ENCODE results near the gene LRMDA. TPM values are rescaled to one million over a fixed set of nuclear protein-coding genes. Genes with fewer than 3 reads are reported as not detected.

The LRMDA gene
- total and polyA plus RNA-seq, 10 of the 15 experiments (the other 5 are each of a cell fraction or from before 2014, with no cell fraction given) = 0.07 to 0.54 (median 0.29) TPM; not detected in 4

- no peak overlapping the region for H3K4me2 ChIP-seq (ENCODE audit: control insufficient read depth, insufficient read depth)
- SMC1A ChIA-PET (ENCODE audit: uncharacterized antibody, unreplicated experiment) = no interaction called here
- no peak for FAIRE-seq
- no peak for DNase-seq (ENCODE audit: low read depth, low spot score)
- H3K4me1 ChIP-seq (ENCODE audit: control insufficient read depth, insufficient read depth, low read length) = no peaks in the 10 kb centered on the region
- H3K27me3 ChIP-seq (replicated peaks in 1 of 2; ENCODE audit: control insufficient read depth in 2 of 2, insufficient read depth in 2 of 2, low read length in 1 of 2) = no peaks in the 10 kb centered on the region
- TF ChIP-seq ZBTB11 (CRISPR knock-in tag; IDR thresholded peaks at IDR 0.05) = no peak
- TF ChIP-seq SKIL (IDR thresholded peaks at IDR 0.05; ENCODE audit: low read depth, poor library complexity, severe bottlenecking) = no peak
- no peak for TF ChIP-seq ELK1 (IDR thresholded peaks at IDR 0.05; ENCODE audit: low read depth, low read length)
- no peak for TF ChIP-seq PBX3 (IDR thresholded peaks at IDR 0.05; ENCODE audit: insufficient replicate concordance, low read depth, low read length)
- no peak for TF ChIP-seq ZNF207 (IDR thresholded peaks at IDR 0.05; ENCODE audit: borderline replicate concordance)
- TF ChIP-seq BCL3 (IDR thresholded peaks at IDR 0.05; ENCODE audit: borderline replicate concordance, insufficient read depth, low read depth, low read length, poor library complexity, severe bottlenecking) = no peak
- no peak for TF ChIP-seq ATF3 (IDR thresholded peaks at IDR 0.05; ENCODE audit: borderline replicate concordance, extremely low read depth, low read depth, low read length)
- no peak for TF ChIP-seq CEBPB (IDR thresholded peaks at IDR 0.05; ENCODE audit: borderline replicate concordance in 1 of 2, low read depth in 2 of 2, low read length in 2 of 2)
- TF ChIP-seq RB1 (IDR thresholded peaks at IDR 0.05; ENCODE audit: borderline replicate concordance) = no peak
- no peak for TF ChIP-seq ETV6 (conservative IDR thresholded peaks at IDR 0.05 in 1 of 2, IDR thresholded peaks at IDR 0.05 in 1 of 2; ENCODE audit: borderline replicate concordance in 1 of 2, low read depth in 1 of 2)
- TF ChIP-seq CHD4 (IDR thresholded peaks at IDR 0.05) = no peak
- no peak for TF ChIP-seq MYB (IDR thresholded peaks at IDR 0.05; ENCODE audit: borderline replicate concordance, low read depth, low read length)
- TF ChIP-seq POLR2A (IDR thresholded peaks at IDR 0.05; ENCODE audit: low read depth, low read length) = no peak
- H4K20me1 ChIP-seq (ENCODE audit: control insufficient read depth, insufficient read depth) = no peaks in the 10 kb centered on the region
- H3K9me3 ChIP-seq (replicated peaks; ENCODE audit: control insufficient read depth, insufficient read depth, low read length) = no peaks in the 10 kb centered on the region
- no peak overlapping the region for H3K9ac ChIP-seq (ENCODE audit: control insufficient read depth, insufficient read depth, low read length)
- POLR2A ChIA-PET = no interaction called here
- WGBS (ENCODE audit: insufficient coverage, insufficient replicate concordance, low lambda C conversion rate, missing lambda C conversion rate) = 0% methylated on average over 1 of the region's 1 CpG
- no peak overlapping the region for H3K27ac ChIP-seq (ENCODE audit: control insufficient read depth, insufficient read depth)
- CTCF ChIA-PET = interaction anchor here (1.6 kb wide), 1 partner anchor 15 kb away, joined by 3 read pairs; no protein-coding TSS in a partner anchor
- intact Hi-C loops (cut with micrococcal nuclease; ENCODE audit: unreplicated experiment) = no loop called here
- H3K4me3 ChIP-seq = no peak overlapping the region
- ATAC-seq = no peak
- no peaks in the 10 kb centered on the region for H3K79me2 ChIP-seq (ENCODE audit: control insufficient read depth, insufficient read depth, low read length)
- no peaks in the 10 kb centered on the region for H3K36me3 ChIP-seq (ENCODE audit: control insufficient read depth in 2 of 2, insufficient read depth in 2 of 2, low read length in 1 of 2)
- BruUV-seq (replicated peaks) = no TSS peak
- RAD21 ChIA-PET (ENCODE audit: unreplicated experiment) = no interaction called here
- in situ Hi-C loops (cut with MboI) = no loop called here
- H2AFZ ChIP-seq (ENCODE audit: control insufficient read depth, low read depth, low read length) = no peak overlapping the region
Measured at GRCh38 chr10:75894761-75895160, 463.3 kb downstream of the LRMDA start.

Data from GM12878 (cell line).